HepG2 (cell line): ENCODE results near the gene B4GALT5. TPM values are rescaled to one million over a fixed set of nuclear protein-coding genes. Genes with fewer than 3 reads are reported as not detected.

ENCODE experiments used
- ARID3A ChIP-seq: IDR thresholded peaks from 2 replicates; pipeline ENCODE4 v1.6.1; 2012; ENCODE audit warnings: low read depth, low read length, improper control_type of control experiment
- ATF7 ChIP-seq, 2 experiments: fragments of 450-650 bp in 1 of 2; sonication (generic) in 1 of 2; formaldehyde crosslinking in 1 of 2; IDR thresholded peaks; 2 replicates each; pipeline versions ENCODE4 v1.4.0 to v1.6.1; 2016 to 2020; ENCODE audit warnings: antibody characterized with exemption in 1 of 2, mild to moderate bottlenecking in 1 of 2, missing genetic modification reagents in 1 of 2
- HIC2 ChIP-seq: sonication (generic); formaldehyde crosslinking; IDR thresholded peaks from 2 replicates; pipeline ENCODE4 v1.9.0; 2022; ENCODE audit warnings: low read depth, missing genetic modification reagents
- HIVEP1 ChIP-seq: sonication (generic); formaldehyde crosslinking; IDR thresholded peaks from 2 replicates; pipeline ENCODE4 v1.4.0; 2020; ENCODE audit warnings: mild to moderate bottlenecking, missing genetic modification reagents
- HOXA7 ChIP-seq: sonication (generic); formaldehyde crosslinking; IDR thresholded peaks from 2 replicates; pipeline ENCODE4 v1.8.1; 2022; ENCODE audit warnings: mild to moderate bottlenecking, missing genetic modification reagents, moderate library complexity
- MIXL1 ChIP-seq: IDR thresholded peaks from 2 replicates; pipeline ENCODE4 v1.6.1; 2016
- NFE2L2 ChIP-seq: fragments of 150-350 bp; IDR thresholded peaks from 2 replicates; pipeline ENCODE4 v1.6.1; 2014; ENCODE audit warnings: low read length
- SIN3A ChIP-seq: IDR thresholded peaks from 2 replicates; pipeline ENCODE4 v1.6.1; 2011; ENCODE audit warnings: low read depth, mild to moderate bottlenecking, control low read depth, low read length, borderline replicate concordance
- ZBTB2 ChIP-seq: sonication (generic); formaldehyde crosslinking; IDR thresholded peaks from 2 replicates; pipeline ENCODE4 v1.8.0; 2022; ENCODE audit warnings: low read depth, missing genetic modification reagents
- ZBTB34 ChIP-seq: sonication (generic); formaldehyde crosslinking; IDR thresholded peaks from 2 replicates; pipeline ENCODE4 v1.8.0; 2022; ENCODE audit warnings: mild to moderate bottlenecking, missing genetic modification reagents
- ZNF3 ChIP-seq: IDR thresholded peaks from 2 replicates; pipeline ENCODE4 v1.7.0; 2017; ENCODE audit warnings: inconsistent platforms
- ZNF317 ChIP-seq: sonication (generic); formaldehyde crosslinking; IDR thresholded peaks from 2 replicates; pipeline ENCODE4 v1.5.0; 2020; ENCODE audit warnings: mild to moderate bottlenecking, missing genetic modification reagents
- ZNF564 ChIP-seq: sonication (generic); formaldehyde crosslinking; IDR thresholded peaks from 2 replicates; pipeline ENCODE4 v1.8.1; 2023; ENCODE audit warnings: mild to moderate bottlenecking, missing genetic modification reagents
- ZNF569 ChIP-seq: sonication (generic); formaldehyde crosslinking; IDR thresholded peaks from 2 replicates; pipeline ENCODE4 v1.5.0; 2020; ENCODE audit warnings: mild to moderate bottlenecking, missing genetic modification reagents, moderate library complexity, borderline replicate concordance
- polyA plus RNA-seq, 8 experiments: library from polyadenylated mRNA; depleted of rRNA in 3 of 8; stranded (reverse) in 7 of 8; unstranded in 1 of 8; fragments of >200 nt; fragmentation: Illumina TruSeq in 4 of 8; extraction: Trizol in 4 of 8; gene quantifications; 2 replicates each; pipeline versions ENCODE4 v1.2.1 to v1.2.3, GENCODE V29; 2011 to 2016; ENCODE audit warnings: low read depth in 4 of 8, missing spikeins in 1 of 8, mixed read lengths in 1 of 8; ENCODE audit not compliant: insufficient read depth in 1 of 8
- total RNA-seq, 5 experiments: library from RNA; depleted of rRNA; stranded (reverse); fragments of >200 nt; fragmentation: Illumina TruSeq; extraction: Trizol; gene quantifications; 2 replicates each; pipeline ENCODE4 v1.2.3, GENCODE V29; 2016; ENCODE audit warnings: low read depth in 1 of 5
- TF ChIP-seq, protein P1 (sequence below): sonication (generic); formaldehyde crosslinking; IDR thresholded peaks from 2 replicates; pipeline ENCODE4 v1.8.0; 2022; ENCODE audit warnings: mild to moderate bottlenecking, missing genetic modification reagents; ENCODE audit not compliant: insufficient replicate concordance
- TF ChIP-seq, protein P2 (sequence below): IDR thresholded peaks from 2 replicates; pipeline ENCODE4 v1.6.1; 2016; ENCODE audit warnings: missing genetic modification reagents, missing compliant biosample characterization
- TF ChIP-seq, protein P3 (sequence below): sonication (generic); formaldehyde crosslinking; IDR thresholded peaks from 2 replicates; pipeline ENCODE4 v1.8.1; 2023; ENCODE audit warnings: mild to moderate bottlenecking, moderate library complexity, missing genetic modification reagents

B4GALT5 gene
- total and polyA plus RNA-seq, 2 of the 13 experiments (the other 11 are each of a cell fraction or from before 2014, with no cell fraction given): 27.3 to 30.9 TPM

DNA sequence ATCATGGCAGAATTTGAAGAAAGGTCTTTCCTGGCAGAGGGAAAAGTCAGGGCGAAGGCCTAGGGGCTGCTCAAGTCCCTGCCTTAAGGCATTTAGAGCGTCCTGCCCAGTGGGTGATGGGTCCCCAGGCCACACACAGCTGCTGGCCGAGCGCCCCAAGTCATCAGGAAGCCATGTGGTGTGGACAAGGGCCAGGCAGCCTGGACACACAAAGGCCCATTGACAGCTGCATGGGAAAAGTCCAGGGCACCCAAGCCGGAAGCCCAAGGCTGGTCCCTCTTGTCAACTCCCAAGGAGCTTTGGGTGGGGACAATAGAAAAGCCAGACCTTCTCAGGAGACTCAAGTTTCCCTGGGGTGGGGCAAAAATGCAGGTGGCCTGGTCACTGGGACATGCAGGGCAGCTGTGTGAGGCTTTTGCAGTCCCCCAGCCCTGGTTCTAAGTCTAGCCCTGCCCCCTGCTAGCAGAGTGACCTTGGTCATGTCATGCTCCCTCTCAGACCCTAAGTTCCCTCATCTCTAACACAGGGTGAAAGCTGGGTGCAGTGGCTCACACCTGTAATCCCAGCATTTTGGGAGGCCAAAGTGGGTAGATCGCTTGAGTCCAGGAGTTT is 101.4 kb downstream of the B4GALT5 start (continued):
- TF ChIP-seq ZBTB34 (CRISPR knock-in tag): no peak
- TF ChIP-seq ZNF564 (CRISPR knock-in tag): peak; percentile 54; the same call in 1 of the 2 replicates
- no peak for TF ChIP-seq ARID3A
- TF ChIP-seq HIC2: no peak
- no peak for TF ChIP-seq SIN3A
- no peak for TF ChIP-seq ZNF569
- no peak for TF ChIP-seq NFE2L2
- TF ChIP-seq, protein P1, sequence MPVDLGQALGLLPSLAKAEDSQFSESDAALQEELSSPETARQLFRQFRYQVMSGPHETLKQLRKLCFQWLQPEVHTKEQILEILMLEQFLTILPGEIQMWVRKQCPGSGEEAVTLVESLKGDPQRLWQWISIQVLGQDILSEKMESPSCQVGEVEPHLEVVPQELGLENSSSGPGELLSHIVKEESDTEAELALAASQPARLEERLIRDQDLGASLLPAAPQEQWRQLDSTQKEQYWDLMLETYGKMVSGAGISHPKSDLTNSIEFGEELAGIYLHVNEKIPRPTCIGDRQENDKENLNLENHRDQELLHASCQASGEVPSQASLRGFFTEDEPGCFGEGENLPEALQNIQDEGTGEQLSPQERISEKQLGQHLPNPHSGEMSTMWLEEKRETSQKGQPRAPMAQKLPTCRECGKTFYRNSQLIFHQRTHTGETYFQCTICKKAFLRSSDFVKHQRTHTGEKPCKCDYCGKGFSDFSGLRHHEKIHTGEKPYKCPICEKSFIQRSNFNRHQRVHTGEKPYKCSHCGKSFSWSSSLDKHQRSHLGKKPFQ (CRISPR knock-in tag): no peak
- TF ChIP-seq ATF7 (IDR thresholded peaks at IDR 0.05): no peak
- no peak for TF ChIP-seq ATF7 (CRISPR knock-in tag; IDR thresholded peaks at IDR 0.05)
- TF ChIP-seq, protein P2, sequence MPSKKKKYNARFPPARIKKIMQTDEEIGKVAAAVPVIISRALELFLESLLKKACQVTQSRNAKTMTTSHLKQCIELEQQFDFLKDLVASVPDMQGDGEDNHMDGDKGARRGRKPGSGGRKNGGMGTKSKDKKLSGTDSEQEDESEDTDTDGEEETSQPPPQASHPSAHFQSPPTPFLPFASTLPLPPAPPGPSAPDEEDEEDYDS (CRISPR knock-in tag): no peak
- no peak for TF ChIP-seq ZNF3
- TF ChIP-seq ZBTB2: no peak
- peak; percentile 34; the same call in 1 of the 2 replicates for TF ChIP-seq ZNF317 (CRISPR knock-in tag)
- no peak for TF ChIP-seq HOXA7 (CRISPR knock-in tag)
- TF ChIP-seq, protein P3, sequence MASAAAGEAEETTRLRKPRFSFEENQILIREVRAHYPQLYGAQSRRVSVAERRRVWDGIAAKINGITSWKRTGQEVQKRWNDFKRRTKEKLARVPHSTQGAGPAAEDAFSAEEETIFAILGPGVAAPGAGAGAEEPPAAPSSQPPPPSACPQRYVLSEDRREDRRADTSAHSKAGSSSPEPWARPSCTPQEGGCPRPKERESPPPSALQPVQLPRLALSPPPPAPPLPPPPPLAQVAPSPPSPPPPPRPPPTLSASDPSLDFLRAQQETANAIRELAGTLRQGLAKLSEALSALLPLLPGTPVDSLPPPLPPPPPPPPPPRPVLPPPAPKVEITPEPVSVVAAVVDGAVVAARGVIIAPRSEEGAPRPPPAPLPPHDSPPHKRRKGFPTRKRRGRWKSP (CRISPR knock-in tag): no peak; the same call in 1 of the 2 replicates
- no peak; the same call in 1 of the 2 replicates for TF ChIP-seq HIVEP1 (CRISPR knock-in tag)
- TF ChIP-seq MIXL1 (CRISPR knock-in tag): no peak
